OCI-LY7 (cell line): ENCODE results near the gene SPDYA. TPM values are rescaled to one million over a fixed set of nuclear protein-coding genes. Genes with fewer than 3 reads are reported as not detected.

Experiments used
- BruUV-seq: library from RNA; stranded (reverse); fragments of 400-500 nt; replicated peaks from 2 replicates; lab custom pipeline; 2021; lab: Mats Ljungman, UMichigan
- CTCF ChIA-PET: fragments of 300-600 bp; sonication (Branson Sonifier 250); formaldehyde crosslinking; loops from one replicate; lab custom pipeline; 2022; ENCODE audit warnings: antibody characterized with exemption; ENCODE audit not compliant: unreplicated experiment; lab: Charles Lee
- POLR2A ChIA-PET: fragments of 300-600 bp; sonication (Branson Sonifier 250); formaldehyde crosslinking; loops from one replicate; lab custom pipeline; 2022; ENCODE audit warnings: antibody characterized with exemption; lab: Charles Lee
- DNase-seq: peaks from one replicate; pipeline ENCODE4 v3.0.0-alpha.2; 2015; ENCODE audit warnings: low spot score
- H2AFZ ChIP-seq: fragments of 200-600 bp; sonication (generic), shearing (Covaris generic); 2 replicates; pipeline ENCODE4 v1.6.1; 2014; ENCODE audit warnings: mild to moderate bottlenecking, antibody characterized with exemption, low read length, moderate library complexity
- H3K27ac ChIP-seq: fragments of 200-600 bp; sonication (generic); 2 replicates; pipeline ENCODE4 v1.5.1; 2014; ENCODE audit warnings: mixed run types, low read depth, mild to moderate bottlenecking, moderate library complexity, low read length, inconsistent platforms; ENCODE audit not compliant: poor library complexity, severe bottlenecking
- H3K36me3 ChIP-seq: fragments of 200-600 bp; sonication (generic); 2 replicates; pipeline ENCODE4 v1.6.1; 2014; ENCODE audit warnings: mild to moderate bottlenecking, antibody characterized with exemption, low read length, moderate library complexity, mixed read lengths; ENCODE audit not compliant: insufficient read depth
- H3K4me1 ChIP-seq: fragments of 200-600 bp; sonication (generic); 2 replicates; pipeline ENCODE4 v1.5.1; 2014; ENCODE audit warnings: mild to moderate bottlenecking, low read length; ENCODE audit not compliant: insufficient read depth, poor library complexity, severe bottlenecking
- H3K4me2 ChIP-seq: fragments of 200-600 bp; sonication (generic); 2 replicates; pipeline ENCODE4 v1.6.1; 2014; ENCODE audit warnings: mild to moderate bottlenecking, low read length
- H3K4me3 ChIP-seq: fragments of 200-600 bp; sonication (generic); 2 replicates; pipeline ENCODE4 v1.5.1; 2014; ENCODE audit warnings: mild to moderate bottlenecking, low read depth, low read length; ENCODE audit not compliant: poor library complexity, severe bottlenecking
- H3K79me2 ChIP-seq: fragments of 200-600 bp; sonication (generic); 2 replicates; pipeline ENCODE4 v1.6.1; 2016; ENCODE audit warnings: low read depth, mild to moderate bottlenecking, low read length, moderate library complexity, mixed read lengths; ENCODE audit not compliant: insufficient read depth
- H3K9me2 ChIP-seq: fragments of 200-600 bp; sonication (generic); 2 replicates; pipeline ENCODE4 v1.6.1; 2016; ENCODE audit warnings: mild to moderate bottlenecking, low read length, mixed read lengths; ENCODE audit not compliant: insufficient read depth
- H3K9me3 ChIP-seq: fragments of 200-600 bp; sonication (generic); 2 replicates; pipeline ENCODE4 v1.6.1; 2014; ENCODE audit warnings: mild to moderate bottlenecking, mixed run types, low read length, mixed read lengths
- H4K20me1 ChIP-seq: fragments of 200-600 bp; sonication (generic); 2 replicates; pipeline ENCODE4 v1.6.1; 2014; ENCODE audit warnings: mild to moderate bottlenecking, antibody characterized with exemption, low read length, moderate library complexity, mixed read lengths; ENCODE audit not compliant: insufficient read depth
- EZH2phosphoT487 ChIP-seq: fragments of 200-600 bp; sonication (generic); IDR thresholded peaks from 2 replicates; pipeline ENCODE4 v1.6.1; 2018; ENCODE audit warnings: low read depth, borderline replicate concordance, mild to moderate bottlenecking, mixed run types, antibody characterized with exemption, low read length, moderate library complexity, mixed read lengths
- intact Hi-C: fragments of 100-400 bp; cut with micrococcal nuclease; formaldehyde crosslinking; loops from one replicate; pipeline ENCODE4 v1.10.0; 2022; ENCODE audit not compliant: unreplicated experiment
- total RNA-seq, 2 experiments: library from RNA; depleted of rRNA in 1 of 2; stranded (reverse); fragments of >200 nt in 1 of 2; shearing (Covaris generic) in 1 of 2; gene quantifications; 2 replicates each; pipeline ENCODE4 v1.2.3, GENCODE V29; 2014 to 2022
- TF ChIP-seq, protein P1 (sequence below): fragments of 200-600 bp; sonication (generic); conservative IDR thresholded peaks from 2 replicates; pipeline ENCODE4 v1.5.1; 2014; ENCODE audit warnings: mild to moderate bottlenecking, antibody characterized with exemption, low read length, moderate library complexity, mixed read lengths

Gene SPDYA
- total RNA-seq, 2 experiments from 2014 or later: 1.1 to 1.7 TPM

DNA sequence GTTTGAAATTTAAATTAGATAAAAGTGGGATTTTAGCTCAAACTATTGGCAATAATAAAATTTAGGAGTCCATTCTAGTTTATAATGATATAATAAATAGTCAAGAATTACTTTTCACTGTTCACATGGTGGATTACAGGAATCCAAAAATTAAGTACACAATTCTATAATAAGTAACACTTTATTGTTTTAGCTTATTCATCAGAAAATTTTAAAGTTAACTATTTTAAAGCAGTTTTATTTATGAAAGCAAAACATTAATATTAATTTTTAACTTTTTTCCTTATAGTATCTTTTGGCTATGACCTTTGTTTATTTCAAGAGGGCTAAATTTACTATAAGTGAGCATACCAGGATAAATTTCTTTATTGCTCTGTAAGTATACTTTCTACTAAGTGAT, 11.4 kb downstream of the SPDYA start:
- Histone ChIP-seq H4K20me1 (peaks cover 4% of the 10 kb centered on the region; the same call in 1 of the 2 replicates), H3K9me2 (no peaks in the 10 kb centered on the region), H3K79me2 (no peaks in the 10 kb centered on the region), H2AFZ (no peak overlapping the region), H3K4me2 (no peak overlapping the region), H3K36me3 (no peaks in the 10 kb centered on the region), H3K4me3 (no peak overlapping the region), H3K4me1 (no peaks in the 10 kb centered on the region), H3K27ac (no peak overlapping the region), H3K9me3 (no peaks in the 10 kb centered on the region)
- BruUV-seq: no TSS peak
- POLR2A ChIA-PET: interaction anchor here (0.8 kb wide), 1 partner anchor 115 kb away, joined by 3 read pairs; no protein-coding TSS in a partner anchor
- intact Hi-C loops: no loop called here
- CTCF ChIA-PET: no interaction called here
- DNase-seq: no peak
- TF ChIP-seq, protein P1, sequence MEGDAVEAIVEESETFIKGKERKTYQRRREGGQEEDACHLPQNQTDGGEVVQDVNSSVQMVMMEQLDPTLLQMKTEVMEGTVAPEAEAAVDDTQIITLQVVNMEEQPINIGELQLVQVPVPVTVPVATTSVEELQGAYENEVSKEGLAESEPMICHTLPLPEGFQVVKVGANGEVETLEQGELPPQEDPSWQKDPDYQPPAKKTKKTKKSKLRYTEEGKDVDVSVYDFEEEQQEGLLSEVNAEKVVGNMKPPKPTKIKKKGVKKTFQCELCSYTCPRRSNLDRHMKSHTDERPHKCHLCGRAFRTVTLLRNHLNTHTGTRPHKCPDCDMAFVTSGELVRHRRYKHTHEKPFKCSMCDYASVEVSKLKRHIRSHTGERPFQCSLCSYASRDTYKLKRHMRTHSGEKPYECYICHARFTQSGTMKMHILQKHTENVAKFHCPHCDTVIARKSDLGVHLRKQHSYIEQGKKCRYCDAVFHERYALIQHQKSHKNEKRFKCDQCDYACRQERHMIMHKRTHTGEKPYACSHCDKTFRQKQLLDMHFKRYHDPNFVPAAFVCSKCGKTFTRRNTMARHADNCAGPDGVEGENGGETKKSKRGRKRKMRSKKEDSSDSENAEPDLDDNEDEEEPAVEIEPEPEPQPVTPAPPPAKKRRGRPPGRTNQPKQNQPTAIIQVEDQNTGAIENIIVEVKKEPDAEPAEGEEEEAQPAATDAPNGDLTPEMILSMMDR: no peak
- TF ChIP-seq EZH2phosphoT487: no peak

DNA sequence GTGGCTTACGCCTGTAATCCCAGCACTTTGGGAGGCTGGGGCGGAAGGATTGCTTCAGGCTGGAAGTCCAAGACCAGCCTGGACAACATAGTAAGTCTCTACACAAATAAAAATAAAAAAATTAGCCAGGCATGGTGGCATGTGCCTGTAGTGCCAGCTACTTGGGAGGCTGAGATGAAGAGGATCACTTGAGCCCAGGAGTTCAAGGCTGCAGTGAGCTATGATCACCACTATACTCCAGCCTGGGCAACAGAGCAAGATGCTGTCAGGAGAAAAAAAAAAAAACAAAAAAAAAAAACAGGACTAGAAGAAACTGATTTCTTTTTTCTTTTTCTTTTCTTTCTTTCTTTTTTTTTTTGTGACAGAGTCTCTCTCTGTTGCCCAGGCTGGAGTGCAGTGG, 13.6 kb downstream of the SPDYA start:
- DNase-seq: no peak
- Histone ChIP-seq H3K27ac (no peak overlapping the region), H3K4me2 (no peak overlapping the region), H3K79me2 (no peaks in the 10 kb centered on the region), H3K9me3 (no peaks in the 10 kb centered on the region), H3K9me2 (no peaks in the 10 kb centered on the region), H3K4me1 (no peaks in the 10 kb centered on the region), H2AFZ (no peak overlapping the region), H3K36me3 (no peaks in the 10 kb centered on the region), H4K20me1 (peaks cover 4% of the 10 kb centered on the region; the same call in 1 of the 2 replicates), H3K4me3 (no peak overlapping the region)
- ChIA-PET CTCF (no interaction called here), POLR2A (interaction anchor here (0.6 kb wide), 1 partner anchor 17 kb away, joined by 7 read pairs; no protein-coding TSS in a partner anchor)
- intact Hi-C loops: no loop called here
- TF ChIP-seq, protein P1: no peak
- no peak for TF ChIP-seq EZH2phosphoT487
- BruUV-seq: no TSS peak

DNA sequence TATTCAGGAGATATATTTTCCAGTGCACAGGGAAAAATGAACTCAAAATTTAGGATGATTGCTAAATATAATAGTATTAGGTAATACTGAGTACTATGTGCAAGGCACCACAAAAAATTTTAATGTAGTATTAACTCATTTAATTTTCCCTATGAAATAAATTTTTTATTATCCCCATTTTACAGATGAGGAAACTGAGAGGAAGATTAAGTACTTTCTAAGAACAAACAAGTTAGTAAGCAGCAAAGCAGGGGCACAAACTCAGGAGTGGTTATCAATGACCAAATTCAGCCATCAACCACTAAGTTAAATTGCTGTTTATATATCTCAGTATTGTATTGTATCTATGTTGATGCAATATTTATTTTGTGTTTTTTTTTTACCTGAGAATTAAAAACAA, 14.2 kb downstream of the SPDYA start:
- no peak for DNase-seq
- ChIA-PET CTCF (no interaction called here), POLR2A (interaction anchor here (0.6 to 0.9 kb wide), 2 partner anchors 12 to 18 kb away, joined by 4 to 7 read pairs; no protein-coding TSS in a partner anchor)
- intact Hi-C loops: no loop called here
- Histone ChIP-seq H3K9me3 (no peaks in the 10 kb centered on the region), H3K4me3 (no peak overlapping the region), H4K20me1 (peaks cover 4% of the 10 kb centered on the region; the same call in 1 of the 2 replicates), H2AFZ (no peak overlapping the region), H3K4me2 (no peak overlapping the region), H3K9me2 (no peaks in the 10 kb centered on the region), H3K79me2 (no peaks in the 10 kb centered on the region), H3K4me1 (no peaks in the 10 kb centered on the region), H3K36me3 (no peaks in the 10 kb centered on the region), H3K27ac (no peak overlapping the region)
- no TSS peak for BruUV-seq
- TF ChIP-seq, protein P1: no peak
- no peak for TF ChIP-seq EZH2phosphoT487
